Mammary epithelial cell (primary cell): ENCODE measurements around the gene ZNF652.

ENCODE experiments used
- EZH2 ChIP-seq: IDR thresholded peaks from 2 replicates; pipeline ENCODE4 v1.6.1; 2012; ENCODE audit warnings: low read length, inconsistent platforms, borderline replicate concordance
- TF ChIP-seq, protein P1 (sequence below), 2 donors: IDR thresholded peaks in 1 of 2; conservative IDR thresholded peaks in 1 of 2; 2 replicates each; pipeline ENCODE4 v1.5.1; 2011 to 2012; ENCODE audit warnings: inconsistent platforms in 2 of 2, low read length in 2 of 2, mild to moderate bottlenecking in 2 of 2, control low read depth in 1 of 2, low read depth in 1 of 2; ENCODE audit not compliant: insufficient read depth in 1 of 2; ENCODE audit errors: extremely low read depth in 1 of 2

DNA sequence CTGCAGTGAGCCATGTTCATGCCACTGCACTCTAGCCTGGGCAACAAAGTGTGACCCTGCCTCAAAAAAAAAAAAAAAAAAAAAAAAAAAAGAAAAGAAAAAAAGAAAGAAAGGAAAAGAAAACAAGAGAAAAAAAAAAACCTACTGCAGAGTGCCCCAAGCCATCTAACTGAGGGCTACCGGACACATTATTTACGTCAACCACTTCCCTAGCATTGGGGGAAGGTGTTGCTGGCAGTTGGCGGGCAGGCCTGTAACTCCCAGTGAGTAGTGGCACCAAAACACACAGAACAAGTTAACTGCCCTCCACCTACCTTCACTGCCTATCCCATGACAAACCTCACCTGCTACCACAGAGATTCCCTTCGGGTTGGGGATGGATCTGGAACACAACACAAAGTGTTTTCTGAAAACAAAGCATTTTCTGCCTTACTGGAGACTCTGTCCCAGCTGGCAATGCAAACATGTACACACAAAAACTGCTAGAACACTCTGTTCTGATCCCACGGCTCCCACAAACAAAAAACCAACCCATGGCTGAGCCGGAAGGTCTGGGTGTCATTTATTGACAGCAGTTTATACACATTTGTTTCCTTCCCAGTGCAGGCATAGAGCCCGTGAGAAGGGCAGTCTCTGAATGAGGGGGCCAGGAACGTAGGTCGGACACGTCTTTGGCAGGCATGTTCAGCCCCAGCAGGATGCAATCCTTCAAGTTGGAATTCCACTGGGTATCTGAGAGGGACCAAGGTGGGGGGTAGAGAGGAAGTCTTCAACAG, 41.7 kb upstream of the ZNF652 start:
- TF ChIP-seq, protein P1, sequence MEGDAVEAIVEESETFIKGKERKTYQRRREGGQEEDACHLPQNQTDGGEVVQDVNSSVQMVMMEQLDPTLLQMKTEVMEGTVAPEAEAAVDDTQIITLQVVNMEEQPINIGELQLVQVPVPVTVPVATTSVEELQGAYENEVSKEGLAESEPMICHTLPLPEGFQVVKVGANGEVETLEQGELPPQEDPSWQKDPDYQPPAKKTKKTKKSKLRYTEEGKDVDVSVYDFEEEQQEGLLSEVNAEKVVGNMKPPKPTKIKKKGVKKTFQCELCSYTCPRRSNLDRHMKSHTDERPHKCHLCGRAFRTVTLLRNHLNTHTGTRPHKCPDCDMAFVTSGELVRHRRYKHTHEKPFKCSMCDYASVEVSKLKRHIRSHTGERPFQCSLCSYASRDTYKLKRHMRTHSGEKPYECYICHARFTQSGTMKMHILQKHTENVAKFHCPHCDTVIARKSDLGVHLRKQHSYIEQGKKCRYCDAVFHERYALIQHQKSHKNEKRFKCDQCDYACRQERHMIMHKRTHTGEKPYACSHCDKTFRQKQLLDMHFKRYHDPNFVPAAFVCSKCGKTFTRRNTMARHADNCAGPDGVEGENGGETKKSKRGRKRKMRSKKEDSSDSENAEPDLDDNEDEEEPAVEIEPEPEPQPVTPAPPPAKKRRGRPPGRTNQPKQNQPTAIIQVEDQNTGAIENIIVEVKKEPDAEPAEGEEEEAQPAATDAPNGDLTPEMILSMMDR (conservative IDR thresholded peaks at IDR 0.05 in 1 of 2, IDR thresholded peaks at IDR 0.05 in 1 of 2; ENCODE audit: extremely low read depth in 1 of 2, insufficient read depth in 1 of 2, low read depth in 1 of 2, low read length in 2 of 2), result no peak
- TF ChIP-seq EZH2, result no peak
